ENCODE results near the gene PBX1.

- TF ChIP-seq POLR2AphosphoS5 (IDR thresholded peaks at IDR 0.05; ENCODE audit: low read depth, low read length) (no peak), TAF1 (IDR thresholded peaks at IDR 0.05; ENCODE audit: borderline replicate concordance, insufficient read depth, low read length) (no peak), SIN3A (IDR thresholded peaks at IDR 0.05; ENCODE audit: borderline replicate concordance, insufficient read depth, low read length) (no peak), FOXP2 (optimal IDR thresholded peaks at IDR 0.05; ENCODE audit: borderline replicate concordance, extremely low read depth, extremely low read length, insufficient read depth) (no peak)
- TF ChIP-seq, protein P1, sequence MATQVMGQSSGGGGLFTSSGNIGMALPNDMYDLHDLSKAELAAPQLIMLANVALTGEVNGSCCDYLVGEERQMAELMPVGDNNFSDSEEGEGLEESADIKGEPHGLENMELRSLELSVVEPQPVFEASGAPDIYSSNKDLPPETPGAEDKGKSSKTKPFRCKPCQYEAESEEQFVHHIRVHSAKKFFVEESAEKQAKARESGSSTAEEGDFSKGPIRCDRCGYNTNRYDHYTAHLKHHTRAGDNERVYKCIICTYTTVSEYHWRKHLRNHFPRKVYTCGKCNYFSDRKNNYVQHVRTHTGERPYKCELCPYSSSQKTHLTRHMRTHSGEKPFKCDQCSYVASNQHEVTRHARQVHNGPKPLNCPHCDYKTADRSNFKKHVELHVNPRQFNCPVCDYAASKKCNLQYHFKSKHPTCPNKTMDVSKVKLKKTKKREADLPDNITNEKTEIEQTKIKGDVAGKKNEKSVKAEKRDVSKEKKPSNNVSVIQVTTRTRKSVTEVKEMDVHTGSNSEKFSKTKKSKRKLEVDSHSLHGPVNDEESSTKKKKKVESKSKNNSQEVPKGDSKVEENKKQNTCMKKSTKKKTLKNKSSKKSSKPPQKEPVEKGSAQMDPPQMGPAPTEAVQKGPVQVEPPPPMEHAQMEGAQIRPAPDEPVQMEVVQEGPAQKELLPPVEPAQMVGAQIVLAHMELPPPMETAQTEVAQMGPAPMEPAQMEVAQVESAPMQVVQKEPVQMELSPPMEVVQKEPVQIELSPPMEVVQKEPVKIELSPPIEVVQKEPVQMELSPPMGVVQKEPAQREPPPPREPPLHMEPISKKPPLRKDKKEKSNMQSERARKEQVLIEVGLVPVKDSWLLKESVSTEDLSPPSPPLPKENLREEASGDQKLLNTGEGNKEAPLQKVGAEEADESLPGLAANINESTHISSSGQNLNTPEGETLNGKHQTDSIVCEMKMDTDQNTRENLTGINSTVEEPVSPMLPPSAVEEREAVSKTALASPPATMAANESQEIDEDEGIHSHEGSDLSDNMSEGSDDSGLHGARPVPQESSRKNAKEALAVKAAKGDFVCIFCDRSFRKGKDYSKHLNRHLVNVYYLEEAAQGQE (IDR thresholded peaks at IDR 0.05; ENCODE audit: insufficient read depth in 1 of 2, low read depth in 2 of 2, low read length in 2 of 2): no peak
Observed at GRCh38 chr1:164562947-164563520, 4.0 kb downstream of the PBX1 start.
